ENCODE data around the gene NPHS1. TPM values are rescaled to one million over a fixed set of nuclear protein-coding genes. Genes with fewer than 3 reads are reported as not detected.
A peak's percentile ranks its signal among the peaks of the same experiment; 100 is the strongest.
"Not testable (repeated sequence)": the region's sequence is repeated elsewhere in the genome, so short reads cannot be mapped to it uniquely, and the experiment has no call there.

The NPHS1 gene
- total RNA-seq, 2 donors from 2014 or later, result 0.10 TPM; not detected in 1

DNA sequence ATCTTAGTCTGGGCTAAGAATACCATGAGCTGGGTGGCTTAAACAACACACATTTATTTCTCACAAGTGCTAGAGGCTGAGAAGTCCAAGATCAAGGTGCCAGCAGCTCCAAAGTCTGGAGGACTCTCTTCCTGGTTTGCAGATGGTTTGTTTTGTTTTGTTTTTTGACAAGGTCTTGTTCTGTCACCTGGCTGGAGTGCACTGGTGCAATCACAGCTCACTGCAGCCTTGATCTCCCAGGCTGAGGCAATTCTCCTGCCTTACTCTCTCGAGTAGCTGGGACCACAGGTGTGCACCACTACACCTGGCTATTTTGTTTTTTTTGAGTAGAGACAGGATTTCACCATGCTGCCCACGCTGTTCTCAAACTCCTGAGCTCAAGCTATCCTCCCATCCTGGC is 31.6 kb upstream of the NPHS1 start:
- DNase-seq (ENCODE audit: low spot score in 2 of 2) (no peak), ATAC-seq (peak in 1 of 2 donors; percentile 18)
- Mint-ChIP-seq H3K36me3 (peaks cover 9 to 18% of the 10 kb centered on the region in 2 donors), H3K9me3 (no peaks in the 10 kb centered on the region), H3K27ac (peak overlapping the region in 1 of 2 donors; percentile 62)

- Mint-ChIP-seq H3K27ac (no peak overlapping the region), H3K9me3 (no peaks in the 10 kb centered on the region), H3K36me3 (peaks cover 0 to 6% of the 10 kb centered on the region in 2 donors)
- ATAC-seq, result peak; percentile 24 to 42
- peak in 1 of 2 donors; percentile 49 for DNase-seq (ENCODE audit: low spot score in 2 of 2)
These were observed 30.0 kb upstream of the NPHS1 start for GRCh38 chr19:35882114-35882832.

GRCh38 chr19:35879770-35880317 is 27.5 kb upstream of the NPHS1 start:
- peak; percentile 68 to 93 for DNase-seq (ENCODE audit: low spot score in 2 of 2)
- H3K36me3 Mint-ChIP-seq, result no peaks in the 10 kb centered on the region
- H3K27ac Mint-ChIP-seq, result peak overlapping the region in 1 of 2 donors; percentile 8
- no peaks in the 10 kb centered on the region for H3K9me3 Mint-ChIP-seq
- ATAC-seq, result peak; percentile 70 to 89

DNA sequence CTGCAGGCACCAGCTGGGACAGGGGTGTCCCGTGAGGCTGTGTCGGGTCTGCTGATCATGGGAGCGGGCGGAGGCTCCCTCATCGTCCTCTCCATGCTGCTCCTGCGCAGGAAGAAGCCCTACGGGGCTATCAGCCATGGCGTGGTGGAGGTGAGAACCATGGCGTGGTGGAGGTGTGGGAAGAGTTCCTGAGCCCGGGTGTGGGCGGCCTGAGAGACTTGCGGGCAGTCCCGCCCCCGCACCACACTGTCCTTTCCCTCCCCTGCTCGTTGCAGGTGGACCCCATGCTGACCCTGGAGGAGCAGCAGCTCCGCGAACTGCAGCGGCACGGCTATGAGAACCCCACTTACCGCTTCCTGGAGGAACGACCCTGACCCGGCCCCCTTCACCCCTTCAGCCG is 26.8 kb upstream of the NPHS1 start:
- H3K27ac Mint-ChIP-seq, result no peak overlapping the region
- DNase-seq (ENCODE audit: low spot score in 2 of 2) (no peak), ATAC-seq (no peak)
- H3K9me3 Mint-ChIP-seq, result no peaks in the 10 kb centered on the region
- H3K36me3 Mint-ChIP-seq, result no peaks in the 10 kb centered on the region

- Mint-ChIP-seq H3K9me3 (no peaks in the 10 kb centered on the region), H3K27ac (no peak overlapping the region), H3K36me3 (no peaks in the 10 kb centered on the region)
- no peak for ATAC-seq
- no peak for DNase-seq (ENCODE audit: low spot score in 2 of 2)
These were observed 22.2 kb upstream of the NPHS1 start for GRCh38 chr19:35874392-35874930.

GRCh38 chr19:35872180-35872579 is 19.9 kb upstream of the NPHS1 start:
- DNase-seq (ENCODE audit: low spot score in 2 of 2), result no peak

GRCh38 chr19:35871611-35872010 is 19.3 kb upstream of the NPHS1 start:
- H3K9me3 Mint-ChIP-seq, result no peaks in the 10 kb centered on the region
- DNase-seq (ENCODE audit: low spot score in 2 of 2) (no peak), ATAC-seq (no peak)
- no peak overlapping the region for H3K27ac Mint-ChIP-seq
- no peaks in the 10 kb centered on the region for H3K36me3 Mint-ChIP-seq

More at GRCh38 chr19:35872180-35872579, 19.9 kb upstream of the NPHS1 start:
- Mint-ChIP-seq H3K9me3 (no peaks in the 10 kb centered on the region), H3K36me3 (no peaks in the 10 kb centered on the region), H3K27ac (no peak overlapping the region)
- ATAC-seq, result no peak

- H3K9me3 Mint-ChIP-seq, result no peaks in the 10 kb centered on the region
- no peak for DNase-seq (ENCODE audit: low spot score in 2 of 2)
These were observed 18.5 kb upstream of the NPHS1 start for GRCh38 chr19:35870798-35871197.

GRCh38 chr19:35870124-35870736 is 17.9 kb upstream of the NPHS1 start:
- not testable (repeated sequence) for ATAC-seq, H3K9me3 Mint-ChIP-seq, H3K36me3 Mint-ChIP-seq
- H3K27ac Mint-ChIP-seq, result peak overlapping the region in 1 of 2 donors; percentile 1
- peak in 1 of 2 donors; percentile 77 for DNase-seq (ENCODE audit: low spot score in 2 of 2)

More at GRCh38 chr19:35870798-35871197, 18.5 kb upstream of the NPHS1 start:
- Mint-ChIP-seq H3K36me3 (no peaks in the 10 kb centered on the region), H3K27ac (no peak overlapping the region)
- no peak for ATAC-seq

- Mint-ChIP-seq H3K27ac (peak overlapping the region in 1 of 2 donors; percentile 1), H3K36me3 (no peaks in the 10 kb centered on the region)
- peak; percentile 77 to 92 for ATAC-seq
These were observed 17.2 kb upstream of the NPHS1 start for GRCh38 chr19:35869327-35870123.

DNA sequence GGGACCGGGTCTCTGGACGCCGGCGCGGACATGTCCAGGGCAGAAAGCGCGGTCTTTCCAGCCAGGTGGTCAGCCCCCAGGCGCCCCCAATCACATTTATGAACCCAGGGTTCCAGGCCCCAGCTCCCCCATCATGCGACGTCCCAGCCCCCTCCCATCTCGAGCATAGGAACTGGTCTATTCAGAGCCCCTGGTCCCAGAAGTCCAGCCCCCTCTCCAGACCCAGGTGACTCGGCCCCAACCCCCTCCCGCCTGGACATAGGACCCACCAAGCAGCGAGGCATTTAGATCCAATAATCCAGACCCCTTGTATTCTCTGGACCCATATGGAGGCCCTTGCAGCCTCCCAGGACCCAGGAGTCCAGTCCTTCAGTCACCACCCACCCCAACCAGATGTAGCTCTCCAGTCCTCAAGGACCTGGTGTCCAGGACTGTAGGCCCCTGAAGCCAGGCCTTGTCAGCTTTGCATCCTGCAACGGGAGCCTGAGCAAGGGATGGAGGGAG is 16.6 kb upstream of the NPHS1 start:
- DNase-seq (ENCODE audit: low spot score in 2 of 2) (no peak), ATAC-seq (no peak)
- Mint-ChIP-seq H3K9me3 (no peaks in the 10 kb centered on the region), H3K36me3 (no peaks in the 10 kb centered on the region), H3K27ac (no peak overlapping the region)

More at GRCh38 chr19:35869327-35870123, 17.2 kb upstream of the NPHS1 start:
- DNase-seq (ENCODE audit: low spot score in 2 of 2), result peak; percentile 68 to 91
- H3K9me3 Mint-ChIP-seq, result no peaks in the 10 kb centered on the region

GRCh38 chr19:35868172-35868822 is 16.0 kb upstream of the NPHS1 start, which contains the start of gene APLP1:
TSS of gene APLP1 (plus strand) at chr19:35868574. CDS start at chr19:35868637, 63 bp downstream.
- H3K9me3 Mint-ChIP-seq, result no peaks in the 10 kb centered on the region
- H3K36me3 Mint-ChIP-seq, result no peaks in the 10 kb centered on the region
- peak; percentile 62 to 79 for DNase-seq (ENCODE audit: low spot score in 2 of 2)
- ATAC-seq, result peak; percentile 68 to 83
- H3K27ac Mint-ChIP-seq, result no peak within 1 kb of the TSS

DNA sequence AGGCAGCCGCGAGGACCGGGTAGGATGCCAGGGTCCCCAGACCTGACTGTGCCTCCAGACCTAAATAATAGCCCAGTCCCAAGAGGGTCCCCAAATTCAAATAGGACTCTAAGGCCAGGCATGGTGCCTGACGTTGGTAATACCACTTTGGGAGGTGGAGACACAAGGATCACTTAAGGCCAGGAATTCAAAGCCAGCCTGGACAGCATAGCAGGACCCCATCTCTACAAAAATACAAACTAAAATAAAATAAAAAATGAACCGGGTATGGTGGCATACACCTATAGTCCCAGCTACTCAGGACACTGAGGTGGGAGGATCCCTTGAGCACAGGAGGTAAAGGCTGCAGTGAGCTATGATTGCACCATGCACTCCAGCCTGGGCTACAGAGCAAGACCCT is 10.7 kb upstream of the NPHS1 start:
- Mint-ChIP-seq H3K36me3 (peaks cover 0 to 8% of the 10 kb centered on the region in 2 donors), H3K27ac (no peak overlapping the region), H3K9me3 (no peaks in the 10 kb centered on the region)
- no peak for DNase-seq (ENCODE audit: low spot score in 2 of 2)
- no peak for ATAC-seq

DNA sequence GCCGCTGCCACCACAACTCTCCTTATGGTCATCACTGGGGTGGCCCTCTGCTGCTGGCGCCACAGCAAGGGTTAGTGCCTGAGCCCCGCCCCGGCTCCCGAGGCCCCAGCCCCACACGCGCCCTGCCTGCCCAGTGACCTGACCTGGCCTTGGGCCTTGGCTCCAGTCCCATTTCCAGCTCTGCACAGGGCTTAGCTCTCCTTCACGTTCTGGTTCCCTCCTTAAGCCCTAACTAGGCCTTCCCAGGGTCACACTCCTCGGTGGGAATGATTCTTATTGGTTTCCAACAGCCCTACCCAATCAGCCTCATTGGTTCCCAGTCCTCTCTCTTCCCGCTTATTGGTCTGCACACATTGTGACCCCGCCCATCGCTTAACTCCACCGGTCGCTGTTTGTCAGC is 10.2 kb upstream of the NPHS1 start:
- DNase-seq (ENCODE audit: low spot score in 2 of 2) (no peak), ATAC-seq (no peak)
- Mint-ChIP-seq H3K36me3 (peaks cover 0 to 8% of the 10 kb centered on the region in 2 donors), H3K27ac (no peak overlapping the region), H3K9me3 (no peaks in the 10 kb centered on the region)

- no peak for DNase-seq (ENCODE audit: low spot score in 2 of 2)
- H3K36me3 Mint-ChIP-seq, result peaks cover 0 to 8% of the 10 kb centered on the region in 2 donors
- no peak for ATAC-seq
- H3K27ac Mint-ChIP-seq, result no peak overlapping the region
- H3K9me3 Mint-ChIP-seq, result no peaks in the 10 kb centered on the region
These were observed 9.4 kb upstream of the NPHS1 start for GRCh38 chr19:35861640-35862160.
